AG09319 (cell line): ENCODE results near the gene OGFOD3.
A peak's percentile ranks its signal among the peaks of the same experiment; 100 is the strongest.
"Not testable (repeated sequence)": the region's sequence is repeated elsewhere in the genome, so short reads cannot be mapped to it uniquely, and the experiment has no call there.

Experiments used
- DNase-seq: peaks from one replicate; pipeline ENCODE4 v3.0.0-alpha.2; 2010; ENCODE audit warnings: low read depth; ENCODE audit errors: extremely low read depth
- CTCF ChIP-seq: IDR thresholded peaks from 2 replicates; pipeline ENCODE4 v1.5.1; 2011; ENCODE audit warnings: low read depth, mild to moderate bottlenecking, inconsistent platforms, low read length, moderate library complexity

The OGFOD3 gene

GRCh38 chr17:82353484-82353883, 64.9 kb downstream of the OGFOD3 start:
- DNase-seq: no peak
- no peak for TF ChIP-seq CTCF

GRCh38 chr17:82351713-82352488, 66.5 kb downstream of the OGFOD3 start:
- TF ChIP-seq CTCF: peak; percentile 86
- peak; percentile 64 for DNase-seq

GRCh38 chr17:82351254-82351712, 67.1 kb downstream of the OGFOD3 start:
- no peak for TF ChIP-seq CTCF
- DNase-seq: no peak

- DNase-seq: no peak
- no peak; the same call in 1 of the 2 replicates for TF ChIP-seq CTCF
Observed at GRCh38 chr17:82350182-82351030, 68.0 kb downstream of the OGFOD3 start.

GRCh38 chr17:82349287-82349701, 69.1 kb downstream of the OGFOD3 start:
- peak; percentile 82 for DNase-seq
- TF ChIP-seq CTCF: no peak

GRCh38 chr17:82348866-82349265, 69.5 kb downstream of the OGFOD3 start:
- TF ChIP-seq CTCF: no peak

GRCh38 chr17:82348434-82348833, 70.0 kb downstream of the OGFOD3 start:
- TF ChIP-seq CTCF: no peak
- no peak for DNase-seq

More at GRCh38 chr17:82348866-82349265, 69.5 kb downstream of the OGFOD3 start:
- DNase-seq: no peak

- not testable (repeated sequence) for DNase-seq
Observed at GRCh38 chr17:82347994-82348393, 70.4 kb downstream of the OGFOD3 start.
